HG02763 (cell line): ENCODE data around the gene C13orf46.

Experiments used
- ATAC-seq: cut with Tn5 transposase; IDR thresholded peaks from one replicate; pipeline ENCODE4 v1.9.1; 2021; ENCODE audit warnings: mild to moderate bottlenecking, moderate library complexity; ENCODE audit not compliant: unreplicated experiment

The C13orf46 gene

GRCh38 chr13:113939944-113940297, 34.0 kb downstream of the C13orf46 start:
- no peak for ATAC-seq

GRCh38 chr13:113939129-113939943, 34.5 kb downstream of the C13orf46 start:
- no peak for ATAC-seq

GRCh38 chr13:113938716-113939115, 35.2 kb downstream of the C13orf46 start:
- no peak for ATAC-seq

- ATAC-seq: no peak
Observed at GRCh38 chr13:113938246-113938645, 35.6 kb downstream of the C13orf46 start.

- ATAC-seq: no peak
Observed at GRCh38 chr13:113937527-113938180, 36.2 kb downstream of the C13orf46 start.

- ATAC-seq: no peak
Observed at GRCh38 chr13:113937073-113937472, 36.8 kb downstream of the C13orf46 start.

- ATAC-seq: no peak
Observed at GRCh38 chr13:113936166-113936965, 37.5 kb downstream of the C13orf46 start.

- ATAC-seq: no peak
Observed at GRCh38 chr13:113935001-113935844, 38.7 kb downstream of the C13orf46 start.

- no peak for ATAC-seq
Observed at GRCh38 chr13:113934576-113934975, 39.3 kb downstream of the C13orf46 start.

GRCh38 chr13:113933901-113934300, 40.0 kb downstream of the C13orf46 start:
- ATAC-seq: no peak

- no peak for ATAC-seq
Observed at GRCh38 chr13:113931841-113932459, 41.9 kb downstream of the C13orf46 start.

GRCh38 chr13:113930671-113931637, 42.9 kb downstream of the C13orf46 start:
- ATAC-seq: no peak

- no peak for ATAC-seq
Observed at GRCh38 chr13:113929628-113930615, 44.0 kb downstream of the C13orf46 start.

GRCh38 chr13:113928685-113929627, 44.9 kb downstream of the C13orf46 start:
- ATAC-seq: no peak

- no peak for ATAC-seq
Observed at GRCh38 chr13:113927661-113928581, 46.0 kb downstream of the C13orf46 start.
